Right lobe of liver (tissue), 4 donors: Measurements from ENCODE around the gene AIDA.

Experiments
- CTCF ChIP-seq, 4 donors: fragments of 200-600 bp in 3 of 4; fragments of 450-650 bp in 1 of 4; IDR thresholded peaks; one replicate each; pipeline versions ENCODE4 v1.5.1 to v1.8.0; 2016 to 2022; ENCODE audit warnings: antibody characterized with exemption in 4 of 4, mild to moderate bottlenecking in 2 of 4
- POLR2A ChIP-seq: fragments of 450-650 bp; IDR thresholded peaks from one replicate; pipeline ENCODE4 v1.6.1; 2017; ENCODE audit warnings: antibody characterized with exemption, mild to moderate bottlenecking
- donor health status: DM: no; HTN: no; CAD: no.
- donor health status: DM: no; HTN: no; CAD: no.
- donor health status: DM: no; HTN: yes; CAD: no.

GRCh38 chr1:222761083-222761482 is 48.8 kb upstream of the AIDA start:
- TF ChIP-seq CTCF (IDR thresholded peaks at IDR 0.05): no peak
- no peak for TF ChIP-seq POLR2A
